Inferior parietal cortex (tissue), 1 donor: ENCODE results near the gene BCO2.

Experiments
- DNase-seq: peaks from one replicate; pipeline ENCODE4 v3.0.0-alpha.2; 2016; ENCODE audit errors: extremely low spot score

BCO2 gene

GRCh38 chr11:112215621-112216020, 40.3 kb downstream of the BCO2 start:
- no peak for DNase-seq

GRCh38 chr11:112216561-112217105, 41.3 kb downstream of the BCO2 start:
- no peak for DNase-seq

- peak; percentile 94 for DNase-seq
Measured at GRCh38 chr11:112219476-112220232, 44.3 kb downstream of the BCO2 start.

- no peak for DNase-seq
Measured at GRCh38 chr11:112221274-112221835, 46.0 kb downstream of the BCO2 start.

GRCh38 chr11:112222303-112222702, 47.0 kb downstream of the BCO2 start:
- DNase-seq: no peak

- DNase-seq: no peak
Measured at GRCh38 chr11:112223121-112223520, 47.8 kb downstream of the BCO2 start.

- DNase-seq: no peak
Measured at GRCh38 chr11:112223754-112224532, 48.6 kb downstream of the BCO2 start.

- DNase-seq: no peak
Measured at GRCh38 chr11:112225753-112226061, 50.4 kb downstream of the BCO2 start.

- peak; percentile 96 for DNase-seq
Measured at GRCh38 chr11:112226062-112226830, 50.9 kb downstream of the BCO2 start, which contains the start of gene PTS. PTS (plus strand) TSS chr11:112226428; CDS start chr11:112226444, 16 bp downstream.

GRCh38 chr11:112226831-112227401, 51.6 kb downstream of the BCO2 start:
- peak; percentile 27 for DNase-seq

- DNase-seq: no peak
Measured at GRCh38 chr11:112227471-112227870, 52.2 kb downstream of the BCO2 start.

GRCh38 chr11:112228706-112229105, 53.4 kb downstream of the BCO2 start:
- DNase-seq: no peak

- no peak for DNase-seq
Measured at GRCh38 chr11:112229159-112229558, 53.8 kb downstream of the BCO2 start.

- DNase-seq: no peak
Measured at GRCh38 chr11:112229746-112230433, 54.6 kb downstream of the BCO2 start.

- no peak for DNase-seq
Measured at GRCh38 chr11:112231952-112232351, 56.6 kb downstream of the BCO2 start.

GRCh38 chr11:112235750-112236390, 60.6 kb downstream of the BCO2 start:
- DNase-seq: no peak

- DNase-seq: no peak
Measured at GRCh38 chr11:112237451-112237850, 62.1 kb downstream of the BCO2 start.

- DNase-seq: no peak
Measured at GRCh38 chr11:112238041-112238440, 62.7 kb downstream of the BCO2 start.

- no peak for DNase-seq
Measured at GRCh38 chr11:112241486-112241885, 66.2 kb downstream of the BCO2 start.

- DNase-seq: no peak
Measured at GRCh38 chr11:112247201-112247600, 71.9 kb downstream of the BCO2 start.
